HG02981 (cell line): ENCODE results near the gene RETN.

Experiments
- ATAC-seq: cut with Tn5 transposase; IDR thresholded peaks from one replicate; pipeline ENCODE4 v1.9.1; 2021; ENCODE audit warnings: mild to moderate bottlenecking, moderate library complexity; ENCODE audit not compliant: unreplicated experiment

Gene RETN

DNA sequence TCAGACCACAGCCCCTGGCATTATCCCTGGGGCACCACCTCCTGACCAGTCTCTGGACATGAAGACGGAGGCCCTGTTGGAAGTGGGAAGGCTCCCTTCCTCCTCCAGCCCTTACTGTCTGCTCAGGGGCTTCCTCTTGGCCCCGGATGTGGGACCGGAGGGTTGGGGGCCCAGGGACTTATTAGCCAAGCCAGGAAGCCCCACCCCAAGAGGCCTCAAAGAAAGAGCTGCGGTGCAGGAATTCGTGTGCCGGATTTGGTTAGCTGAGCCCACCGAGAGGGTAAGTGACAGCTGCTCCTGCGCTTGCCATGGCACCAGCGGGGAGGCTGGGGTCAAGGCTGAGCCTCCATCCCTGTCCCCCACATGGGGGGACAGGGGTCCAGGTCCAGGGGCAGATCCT, at the start of gene RETN:
Gene RETN (plus strand): TSS at position 208 of the 400 bp plus-strand sequence. CDS start 278 bp downstream, outside the sequence.
- no peak for ATAC-seq

DNA sequence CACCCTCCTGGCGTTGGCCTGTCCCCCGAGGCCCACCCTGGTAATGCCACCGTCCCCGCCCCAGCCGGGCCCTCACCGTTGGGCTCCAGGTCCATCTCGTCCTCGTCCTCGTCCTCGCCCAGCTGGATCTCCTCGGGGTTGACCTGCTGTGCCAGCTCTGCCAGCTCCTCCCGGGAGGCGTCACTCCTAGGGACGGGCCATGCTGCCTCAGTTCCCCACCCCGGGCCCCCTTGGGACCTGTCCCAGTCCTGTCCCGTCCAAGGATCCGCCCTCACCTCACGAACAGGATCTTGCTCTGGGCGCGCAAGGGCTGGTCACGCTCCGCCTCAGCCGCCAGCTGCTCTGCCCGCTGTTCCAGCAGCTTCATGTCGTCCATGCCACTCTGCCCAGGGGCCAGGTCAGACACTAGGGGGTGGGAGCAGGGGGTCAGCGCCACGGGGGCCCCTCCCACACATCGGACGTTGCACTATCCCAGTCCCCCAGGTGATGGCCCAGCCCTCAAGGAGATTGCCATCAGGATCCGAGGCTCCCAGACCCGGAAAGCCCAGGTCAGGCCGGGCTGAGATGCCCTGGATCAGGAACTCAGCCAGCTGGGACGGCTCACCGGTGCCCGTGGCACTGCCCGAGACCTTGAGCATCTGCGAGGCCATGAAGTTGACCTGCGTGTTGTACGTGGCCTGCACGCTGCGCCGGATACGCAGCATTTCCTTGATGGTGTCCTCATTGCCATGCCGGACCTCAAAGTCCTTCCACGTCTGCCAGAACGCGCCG, 49.0 kb upstream of the RETN start:
- ATAC-seq = no peak

DNA sequence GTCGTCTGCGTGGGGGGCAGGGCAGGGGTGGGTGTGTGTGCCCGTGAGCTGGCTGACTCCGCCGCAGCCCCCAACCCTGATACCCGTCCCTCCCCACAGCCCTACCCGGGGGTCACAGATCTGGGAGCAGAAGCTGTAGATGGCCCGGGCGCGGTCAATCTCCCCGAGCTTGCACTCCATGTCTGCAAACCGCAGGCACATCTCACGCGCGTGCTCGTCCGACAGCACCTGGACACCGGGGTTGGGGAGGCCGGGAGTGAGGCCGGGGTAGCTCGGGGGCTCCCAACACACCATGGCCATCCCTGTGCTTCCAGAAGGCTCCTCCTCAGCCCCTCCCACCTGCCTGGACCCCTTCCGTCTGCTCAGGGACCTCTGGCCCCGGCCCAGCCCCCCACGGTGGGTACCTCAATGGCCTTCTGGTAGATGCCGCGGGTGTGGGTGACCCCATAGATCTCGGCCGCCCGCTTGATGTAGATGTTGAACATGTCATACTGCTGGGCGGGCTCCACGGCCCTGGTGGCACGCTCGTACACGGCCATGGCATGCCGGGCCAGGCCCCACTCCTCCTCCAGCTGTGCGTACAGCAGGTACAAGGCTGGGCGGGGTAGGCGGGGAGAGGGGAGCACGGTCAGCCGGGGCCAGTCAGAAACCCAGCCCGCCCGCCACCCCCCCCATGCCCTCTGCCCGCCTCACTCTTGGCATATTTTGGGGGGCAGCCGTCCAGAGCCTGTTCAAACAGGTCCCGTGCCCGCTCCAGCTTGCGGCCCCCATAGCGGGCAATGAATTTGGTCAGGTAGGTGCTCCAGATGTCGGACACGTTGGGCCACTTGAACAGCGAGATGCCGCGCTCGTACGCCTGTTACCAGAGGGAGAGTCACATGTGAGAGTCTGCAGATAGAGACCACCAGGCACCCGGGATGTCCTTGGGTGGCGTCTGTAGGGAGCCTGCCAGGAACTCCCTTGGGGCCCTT, 48.1 kb upstream of the RETN start:
- ATAC-seq = no peak

GRCh38 chr19:7622933-7623685, 45.7 kb upstream of the RETN start:
- no peak for ATAC-seq

GRCh38 chr19:7623725-7624603, 44.9 kb upstream of the RETN start:
- ATAC-seq = no peak

DNA sequence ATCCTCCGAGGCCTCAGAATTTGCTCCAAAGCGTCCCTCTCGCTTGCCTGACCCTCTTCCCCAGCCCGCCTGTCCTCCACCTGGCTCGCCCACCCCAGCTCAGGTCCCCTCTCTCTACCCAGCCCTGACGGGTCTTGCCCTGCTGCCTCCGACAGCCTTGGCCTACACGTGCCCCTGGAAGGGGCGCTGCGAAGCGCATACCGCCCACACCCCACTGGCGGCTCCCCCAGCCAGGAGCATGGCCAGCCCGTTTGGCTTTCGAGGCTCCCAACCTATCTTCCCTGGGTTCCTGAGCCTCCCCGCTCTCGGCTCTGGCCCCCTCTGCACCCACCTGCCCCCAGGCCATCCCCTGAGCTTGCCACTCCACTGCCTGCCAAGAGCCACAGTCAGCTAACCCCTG, 44.0 kb upstream of the RETN start:
- ATAC-seq = no peak

DNA sequence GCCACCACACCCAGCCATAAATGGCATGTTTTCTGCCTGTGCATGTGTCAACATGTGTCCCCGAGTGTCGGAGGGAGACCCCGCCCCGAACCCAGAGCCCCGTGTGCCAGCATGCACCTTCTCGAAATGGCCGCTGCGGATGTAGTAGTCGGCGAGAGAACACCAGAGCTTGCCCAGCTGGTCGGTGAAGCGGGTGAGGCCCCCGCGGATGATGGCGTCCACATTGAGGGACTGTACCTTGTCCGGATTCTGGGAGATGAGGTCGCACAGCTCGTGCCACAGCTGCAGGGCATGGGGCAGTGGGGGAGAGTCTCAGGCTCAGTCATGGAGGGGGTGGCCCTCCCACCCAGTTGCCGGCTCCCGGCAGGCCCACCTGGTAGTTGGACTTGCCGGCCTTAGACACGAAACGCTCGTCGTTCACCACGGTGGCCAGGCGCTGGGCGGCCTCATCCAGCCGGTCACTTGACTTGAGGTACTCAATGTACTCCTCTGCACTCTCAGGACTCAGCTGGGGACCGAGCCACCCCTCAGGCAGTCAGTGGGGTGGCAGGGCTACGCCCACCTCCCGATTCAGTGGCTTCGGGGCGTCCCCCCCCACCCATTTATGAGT, 43.0 kb upstream of the RETN start:
- no peak for ATAC-seq

GRCh38 chr19:7627166-7627565, 41.7 kb upstream of the RETN start:
- no peak for ATAC-seq

DNA sequence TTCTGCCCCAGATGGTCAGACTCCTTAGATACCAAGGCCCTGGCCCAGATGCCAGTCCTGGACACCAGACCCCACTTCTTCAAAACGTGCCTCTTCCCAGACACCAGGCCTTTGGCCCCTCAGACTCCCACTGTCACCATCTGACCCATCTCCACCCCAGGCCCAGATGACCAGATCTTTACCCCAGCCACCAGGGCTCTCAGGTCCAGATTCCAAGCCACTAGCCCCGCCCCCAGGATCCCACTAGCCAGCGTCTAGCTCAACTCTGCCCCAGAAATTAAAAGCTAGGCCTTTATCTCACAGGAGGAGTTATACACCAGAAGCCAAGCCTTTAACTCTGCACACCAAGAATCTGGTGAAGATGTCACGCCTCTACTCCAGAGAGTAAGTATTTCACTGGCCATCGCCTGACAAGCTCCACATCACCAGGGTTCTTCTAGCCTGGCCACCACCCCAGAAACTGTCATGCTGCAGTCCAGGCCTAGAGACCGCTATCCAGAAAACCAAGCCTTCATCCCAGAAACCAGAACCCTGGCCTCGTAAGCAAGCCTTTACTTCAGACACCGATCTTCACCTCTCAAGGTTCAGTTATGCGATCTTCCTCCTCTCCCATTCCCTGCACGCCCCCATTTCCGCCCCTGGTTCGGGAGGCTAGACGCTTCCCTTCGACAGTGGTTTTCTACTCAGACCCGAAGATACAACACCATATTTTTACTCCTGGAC, 40.1 kb upstream of the RETN start:
- ATAC-seq = no peak

DNA sequence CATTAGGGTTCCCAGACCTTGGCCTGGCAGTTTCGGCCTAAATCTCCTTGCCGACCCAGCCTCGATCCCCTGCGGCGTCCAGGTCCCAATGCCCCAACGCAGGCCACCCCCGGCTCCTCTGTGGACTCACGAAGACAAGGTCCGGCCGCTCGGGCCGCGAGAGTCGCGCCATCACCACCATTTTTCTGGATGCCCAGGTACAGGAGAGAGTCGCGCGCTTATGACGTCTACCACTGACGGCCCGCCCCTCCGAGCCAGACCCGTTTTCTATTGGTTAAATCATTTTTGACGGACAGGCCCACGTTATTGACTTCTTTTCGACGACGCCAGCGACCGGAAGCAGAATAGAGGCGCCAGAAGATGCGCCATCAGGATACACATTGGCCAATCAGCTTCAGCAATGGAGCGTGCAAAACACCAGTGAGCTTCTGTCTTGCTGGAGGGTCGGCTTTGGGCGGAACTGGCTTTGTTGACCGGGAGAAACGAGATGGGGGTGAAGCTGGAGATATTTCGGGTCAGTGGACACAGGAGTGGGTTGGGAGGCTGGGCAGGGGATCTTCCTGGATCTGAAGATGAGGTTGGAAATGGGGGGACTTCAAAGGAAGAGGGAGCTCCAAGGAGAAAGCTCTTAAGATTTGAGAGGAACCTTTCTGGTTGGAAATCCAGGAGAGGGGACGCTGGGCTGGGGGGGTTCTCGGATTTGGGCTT, 39.3 kb upstream of the RETN start, which contains the start of the genes PET100 and XAB2:
Gene PET100 (plus strand): TSS at position 447 of the 708 bp plus-strand sequence. CDS start 41 bp downstream, at position 488.
Gene XAB2 (minus strand): TSS at position 199 of the 708 bp plus-strand sequence. CDS start 18 bp downstream, at position 181.
- peak; percentile 94 for ATAC-seq

- no peak for ATAC-seq
These were observed 37.3 kb upstream of the RETN start for GRCh38 chr19:7631577-7631976.

GRCh38 chr19:7632340-7633203, 36.3 kb upstream of the RETN start:
- no peak for ATAC-seq

DNA sequence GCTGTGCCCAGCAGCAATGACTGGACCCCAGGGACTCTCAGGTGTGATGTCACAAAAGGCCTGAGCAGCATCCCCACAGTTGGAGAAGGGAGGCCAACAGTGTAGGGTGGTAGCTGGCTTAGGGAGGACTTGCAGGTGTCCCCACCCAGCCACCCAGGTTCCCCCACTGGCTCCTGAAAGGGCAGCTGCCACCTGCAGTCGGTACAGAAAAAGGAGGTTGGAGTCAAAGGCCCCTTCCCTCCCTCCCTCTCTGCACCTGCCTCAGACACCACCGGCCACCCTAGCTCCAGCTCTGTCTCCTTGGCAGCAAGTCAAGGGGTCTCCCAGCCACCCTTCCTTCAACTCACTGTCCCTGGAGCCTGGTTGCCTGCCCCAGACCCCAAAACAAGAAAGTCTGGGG, 35.2 kb upstream of the RETN start, which contains the start of gene PCP2:
Gene PCP2 (minus strand): TSS at position 22 of the 400 bp plus-strand sequence. CDS start 262 bp downstream, outside the sequence.
- no peak for ATAC-seq

GRCh38 chr19:7635670-7636069, 33.2 kb upstream of the RETN start:
- ATAC-seq = no peak

GRCh38 chr19:7636317-7636690, 32.5 kb upstream of the RETN start:
- no peak for ATAC-seq

GRCh38 chr19:7636691-7637373, 32.0 kb upstream of the RETN start, which contains the start of gene STXBP2:
STXBP2 (plus strand) TSS chr19:7637110; CDS start chr19:7637150, 40 bp downstream.
- peak; percentile 69 for ATAC-seq
